ENCODE data around the gene SMPDL3A.

GRCh38 chr6:122778302-122778701 lies 10.8 kb upstream of the SMPDL3A start:
- TF ChIP-seq, protein P1, sequence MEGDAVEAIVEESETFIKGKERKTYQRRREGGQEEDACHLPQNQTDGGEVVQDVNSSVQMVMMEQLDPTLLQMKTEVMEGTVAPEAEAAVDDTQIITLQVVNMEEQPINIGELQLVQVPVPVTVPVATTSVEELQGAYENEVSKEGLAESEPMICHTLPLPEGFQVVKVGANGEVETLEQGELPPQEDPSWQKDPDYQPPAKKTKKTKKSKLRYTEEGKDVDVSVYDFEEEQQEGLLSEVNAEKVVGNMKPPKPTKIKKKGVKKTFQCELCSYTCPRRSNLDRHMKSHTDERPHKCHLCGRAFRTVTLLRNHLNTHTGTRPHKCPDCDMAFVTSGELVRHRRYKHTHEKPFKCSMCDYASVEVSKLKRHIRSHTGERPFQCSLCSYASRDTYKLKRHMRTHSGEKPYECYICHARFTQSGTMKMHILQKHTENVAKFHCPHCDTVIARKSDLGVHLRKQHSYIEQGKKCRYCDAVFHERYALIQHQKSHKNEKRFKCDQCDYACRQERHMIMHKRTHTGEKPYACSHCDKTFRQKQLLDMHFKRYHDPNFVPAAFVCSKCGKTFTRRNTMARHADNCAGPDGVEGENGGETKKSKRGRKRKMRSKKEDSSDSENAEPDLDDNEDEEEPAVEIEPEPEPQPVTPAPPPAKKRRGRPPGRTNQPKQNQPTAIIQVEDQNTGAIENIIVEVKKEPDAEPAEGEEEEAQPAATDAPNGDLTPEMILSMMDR (IDR thresholded peaks at IDR 0.05): no peak
- no peak for TF ChIP-seq POLR2A (IDR thresholded peaks at IDR 0.05)
